Loucy (cell line): Measurements from ENCODE around the gene TMPRSS13.

ENCODE experiments used
- CTCF ChIP-seq: fragments of 200-600 bp; sonication (generic); conservative IDR thresholded peaks from 2 replicates; pipeline ENCODE4 v1.5.1; 2014; ENCODE audit warnings: mild to moderate bottlenecking, antibody characterized with exemption, low read length
- EZH2phosphoT487 ChIP-seq: fragments of 200-600 bp; IDR thresholded peaks from 2 replicates; pipeline ENCODE4 v1.6.1; 2018; ENCODE audit warnings: antibody characterized with exemption, mild to moderate bottlenecking, moderate library complexity, borderline replicate concordance

GRCh38 chr11:117900121-117900648 lies 29.0 kb downstream of the TMPRSS13 start:
- TF ChIP-seq CTCF (no peak), EZH2phosphoT487 (no peak)
